SK-N-SH (cell line): ENCODE data around the gene CLCA4. TPM values are rescaled to one million over a fixed set of nuclear protein-coding genes. Genes with fewer than 3 reads are reported as not detected.

Source experiments
- CTCF ChIA-PET: fragments of 300-600, 350-600 bp; formaldehyde crosslinking; extraction: SDS; loops from one replicate; lab custom pipeline; 2021; lab: Yijun Ruan, JAX
- POLR2A ChIA-PET: fragments of 350-600 bp; sonication (Branson Sonifier 250); formaldehyde crosslinking; extraction: SDS; loops from one replicate; lab custom pipeline; 2020; ENCODE audit warnings: antibody characterized with exemption, inconsistent platforms; lab: Yijun Ruan, JAX
- DNase-seq: peaks from one replicate; pipeline ENCODE4 v3.0.0; 2012
- H2AFZ ChIP-seq: fragments of 200-600 bp; sonication (generic); 2 replicates; pipeline ENCODE4 v1.8.1; 2016; ENCODE audit warnings: antibody characterized with exemption, mild to moderate bottlenecking, low read depth
- H3F3A ChIP-seq: fragments of 200-600 bp; sonication (generic); replicated peaks from 2 replicates; pipeline ENCODE3; 2016; ENCODE audit warnings: antibody characterized with exemption, mild to moderate bottlenecking; ENCODE audit not compliant: insufficient read depth
- H3K27ac ChIP-seq, 2 experiments: fragments of 200-500 bp in 1 of 2; fragments of 200-600 bp in 1 of 2; sonication (Bioruptor generic) in 1 of 2; sonication (generic), shearing (Covaris generic) in 1 of 2; 2 replicates each; pipeline versions ENCODE4 v1.5.1 to v1.6.1; 2014 to 2016; ENCODE audit warnings: low read depth in 2 of 2, inconsistent platforms in 1 of 2, low read length in 1 of 2, mild to moderate bottlenecking in 1 of 2, mixed read lengths in 1 of 2
- H3K27me3 ChIP-seq: fragments of 200-600 bp; sonication (generic), shearing (Covaris generic); 2 replicates; pipeline ENCODE4 v1.6.1; 2016; ENCODE audit warnings: mixed run types; ENCODE audit not compliant: insufficient read depth
- H3K36me3 ChIP-seq, 2 experiments: fragments of 200-500 bp in 1 of 2; fragments of 200-600 bp in 1 of 2; sonication (Bioruptor generic) in 1 of 2; sonication (generic) in 1 of 2; replicated peaks in 1 of 2; 2 replicates each; pipeline versions ENCODE3 to v1.5.1; 2014 to 2016; ENCODE audit warnings: low read length in 1 of 2, mild to moderate bottlenecking in 1 of 2; ENCODE audit not compliant: insufficient read depth in 2 of 2, control insufficient read depth in 1 of 2
- H3K4me1 ChIP-seq, 2 experiments: fragments of 200-500 bp in 1 of 2; fragments of 200-600 bp in 1 of 2; sonication (Bioruptor generic) in 1 of 2; sonication (generic), shearing (Covaris generic) in 1 of 2; 2 replicates each; pipeline versions ENCODE4 v1.5.1 to v1.6.1; 2014 to 2016; ENCODE audit warnings: low read depth in 1 of 2, low read length in 1 of 2, mixed run types in 1 of 2; ENCODE audit not compliant: insufficient read depth in 2 of 2, control insufficient read depth in 1 of 2
- H3K4me2 ChIP-seq: fragments of 200-600 bp; sonication (generic), shearing (Covaris generic); 2 replicates; pipeline ENCODE4 v1.6.1; 2017; ENCODE audit warnings: mixed run types
- H3K4me3 ChIP-seq, 2 experiments: fragments of 200-500 bp in 1 of 2; fragments of 200-600 bp in 1 of 2; sonication (Bioruptor generic) in 1 of 2; sonication (generic), shearing (Covaris generic) in 1 of 2; 2 replicates each; pipeline versions ENCODE4 v1.5.1 to v1.8.1; 2014 to 2016; ENCODE audit warnings: low read depth in 2 of 2, inconsistent platforms in 1 of 2, low read length in 1 of 2, mild to moderate bottlenecking in 1 of 2, mixed read lengths in 1 of 2, moderate library complexity in 1 of 2
- H3K79me2 ChIP-seq: fragments of 200-600 bp; sonication (generic); 2 replicates; pipeline ENCODE4 v1.8.1; 2017; ENCODE audit warnings: mild to moderate bottlenecking; ENCODE audit not compliant: insufficient read depth
- H3K9ac ChIP-seq: fragments of 200-600 bp; sonication (generic); 2 replicates; pipeline ENCODE4 v1.6.1; 2017; ENCODE audit warnings: mixed run types
- H3K9me2 ChIP-seq: fragments of 200-600 bp; sonication (generic); 2 replicates; pipeline ENCODE4 v1.6.1; 2017; ENCODE audit warnings: mixed run types
- H3K9me3 ChIP-seq: fragments of 200-600 bp; sonication (generic); 2 replicates; pipeline ENCODE4 v1.6.1; 2017; ENCODE audit warnings: mixed run types, mild to moderate bottlenecking, moderate library complexity
- H4K20me1 ChIP-seq: fragments of 200-600 bp; sonication (generic); 2 replicates; pipeline ENCODE4 v1.6.1; 2017; ENCODE audit warnings: mild to moderate bottlenecking, mixed run types; ENCODE audit not compliant: insufficient read depth
- ELF1 ChIP-seq: IDR thresholded peaks from 2 replicates; pipeline ENCODE4 v1.4.0; 2012
- EZH2phosphoT487 ChIP-seq: fragments of 200-600 bp; sonication (generic); IDR thresholded peaks from 2 replicates; pipeline ENCODE4 v1.6.1; 2017; ENCODE audit warnings: low read depth, mixed run types, mild to moderate bottlenecking, antibody characterized with exemption, moderate library complexity, borderline replicate concordance
- FOXJ3 ChIP-seq: sonication (generic); formaldehyde crosslinking; IDR thresholded peaks from 2 replicates; pipeline ENCODE4 v1.5.1; 2020; ENCODE audit warnings: mild to moderate bottlenecking, missing genetic modification reagents
- FOXM1 ChIP-seq: IDR thresholded peaks from 2 replicates; pipeline ENCODE4 v1.4.0; 2012; ENCODE audit warnings: low read depth, mild to moderate bottlenecking
- GABPA ChIP-seq: IDR thresholded peaks from 2 replicates; pipeline ENCODE4 v1.4.0; 2012; ENCODE audit warnings: low read depth, mild to moderate bottlenecking
- JUND ChIP-seq: IDR thresholded peaks from 2 replicates; pipeline ENCODE4 v1.4.0; 2012
- MXI1 ChIP-seq: IDR thresholded peaks from 2 replicates; pipeline ENCODE4 v1.6.1; 2012; ENCODE audit warnings: mild to moderate bottlenecking, low read depth, low read length, improper control_type of control experiment
- POLR2AphosphoS5 ChIP-seq: IDR thresholded peaks from 2 replicates; pipeline ENCODE4 v1.6.1; 2012; ENCODE audit warnings: low read depth, low read length
- REST ChIP-seq: IDR thresholded peaks from 2 replicates; pipeline ENCODE4 v1.6.1; 2012; ENCODE audit warnings: mild to moderate bottlenecking, low read depth, low read length, moderate library complexity
- RFX5 ChIP-seq: IDR thresholded peaks from 2 replicates; pipeline ENCODE4 v1.6.1; 2012; ENCODE audit warnings: mild to moderate bottlenecking, improper control_type of control experiment, low read length
- RXRA ChIP-seq: IDR thresholded peaks from 2 replicates; pipeline ENCODE4 v1.4.0; 2012; ENCODE audit warnings: low read depth, mild to moderate bottlenecking, borderline replicate concordance
- SIN3A ChIP-seq: IDR thresholded peaks from 2 replicates; pipeline ENCODE4 v1.6.1; 2012; ENCODE audit warnings: low read depth, mild to moderate bottlenecking, low read length, moderate library complexity, borderline replicate concordance
- SMC3 ChIP-seq: IDR thresholded peaks from 2 replicates; pipeline ENCODE4 v1.6.1; 2012; ENCODE audit warnings: low read depth, low read length, improper control_type of control experiment
- TEAD4 ChIP-seq: IDR thresholded peaks from 2 replicates; pipeline ENCODE4 v1.4.0; 2012; ENCODE audit warnings: mild to moderate bottlenecking, borderline replicate concordance; ENCODE audit not compliant: insufficient read depth
- USF1 ChIP-seq: IDR thresholded peaks from 2 replicates; pipeline ENCODE4 v1.4.0; 2012; ENCODE audit warnings: low read depth, borderline replicate concordance
- USF2 ChIP-seq: fragments of 150-350 bp; IDR thresholded peaks from 2 replicates; pipeline ENCODE4 v1.6.1; 2017; ENCODE audit warnings: antibody characterized with exemption, low read length, low read depth, borderline replicate concordance
- YY1 ChIP-seq: IDR thresholded peaks from 2 replicates; pipeline ENCODE4 v1.4.0; 2012; ENCODE audit warnings: low read depth, mild to moderate bottlenecking
- ZBTB33 ChIP-seq: IDR thresholded peaks from 2 replicates; pipeline ENCODE4 v1.4.0; 2012; ENCODE audit warnings: low read depth, borderline replicate concordance
- WGBS: methylation state at CpG from one replicate; pipeline ENCODE4 v1.1.6; 2017; ENCODE audit warnings: low lambda C conversion rate; 5-methylcytosine and 5-hydroxymethylcytosine counted together
- polyA plus RNA-seq, 3 experiments: library from polyadenylated mRNA; depleted of rRNA; stranded (reverse); fragments of >200 nt; gene quantifications; 2 replicates each; pipeline ENCODE4 v1.2.3, GENCODE V29; 2012
- TF ChIP-seq, protein P1 (sequence below): fragments of 200-600 bp; sonication (generic); IDR thresholded peaks from 2 replicates; pipeline ENCODE4 v1.6.1; 2017; ENCODE audit warnings: antibody characterized with exemption, mild to moderate bottlenecking, moderate library complexity
- TF ChIP-seq, protein P2 (sequence below): IDR thresholded peaks from 2 replicates; pipeline ENCODE4 v1.4.0; 2012; ENCODE audit warnings: low read depth

The CLCA4 gene
- polyA plus RNA-seq, 1 of the 3 experiments (the other 2 are of a cell fraction): not detected

DNA sequence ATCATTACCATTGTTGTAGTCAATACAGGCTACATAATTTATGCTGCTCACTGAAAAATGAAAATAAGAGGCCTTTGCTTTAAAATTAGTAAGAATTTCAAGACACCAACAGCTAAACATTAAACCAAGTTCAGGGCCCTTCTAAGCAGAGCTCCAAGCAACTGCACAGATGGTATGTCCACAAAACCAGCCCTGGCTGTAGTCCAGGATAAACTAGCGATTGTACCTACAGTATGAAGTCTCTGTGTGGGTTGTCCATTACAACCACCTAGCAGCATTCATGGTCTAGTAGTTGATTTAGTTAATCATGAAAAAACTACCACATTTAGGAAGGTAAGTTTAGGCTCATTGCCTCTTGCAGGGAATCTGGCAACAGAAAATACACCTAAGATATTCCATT lies 35.3 kb downstream of the CLCA4 start:
- Histone ChIP-seq H3K4me3 (no peak overlapping the region), H3K27ac (no peak overlapping the region), H3F3A (no peaks in the 10 kb centered on the region), H3K36me3 (no peaks in the 10 kb centered on the region), H3K9me3 (no peaks in the 10 kb centered on the region; the same call in 1 of the 2 replicates), H3K4me1 (no peaks in the 10 kb centered on the region), H3K79me2 (no peaks in the 10 kb centered on the region), H4K20me1 (no peaks in the 10 kb centered on the region), H3K27me3 (no peaks in the 10 kb centered on the region), H3K4me2 (no peak overlapping the region), H2AFZ (no peak overlapping the region), H3K9ac (no peak overlapping the region), H3K9me2 (no peaks in the 10 kb centered on the region)
- TF ChIP-seq ELF1 (no peak), RFX5 (no peak), GABPA (no peak), USF1 (no peak), SIN3A (no peak), FOXJ3 (CRISPR knock-in tag) (no peak), RXRA (no peak), USF2 (no peak), TEAD4 (no peak)
- TF ChIP-seq, protein P1, sequence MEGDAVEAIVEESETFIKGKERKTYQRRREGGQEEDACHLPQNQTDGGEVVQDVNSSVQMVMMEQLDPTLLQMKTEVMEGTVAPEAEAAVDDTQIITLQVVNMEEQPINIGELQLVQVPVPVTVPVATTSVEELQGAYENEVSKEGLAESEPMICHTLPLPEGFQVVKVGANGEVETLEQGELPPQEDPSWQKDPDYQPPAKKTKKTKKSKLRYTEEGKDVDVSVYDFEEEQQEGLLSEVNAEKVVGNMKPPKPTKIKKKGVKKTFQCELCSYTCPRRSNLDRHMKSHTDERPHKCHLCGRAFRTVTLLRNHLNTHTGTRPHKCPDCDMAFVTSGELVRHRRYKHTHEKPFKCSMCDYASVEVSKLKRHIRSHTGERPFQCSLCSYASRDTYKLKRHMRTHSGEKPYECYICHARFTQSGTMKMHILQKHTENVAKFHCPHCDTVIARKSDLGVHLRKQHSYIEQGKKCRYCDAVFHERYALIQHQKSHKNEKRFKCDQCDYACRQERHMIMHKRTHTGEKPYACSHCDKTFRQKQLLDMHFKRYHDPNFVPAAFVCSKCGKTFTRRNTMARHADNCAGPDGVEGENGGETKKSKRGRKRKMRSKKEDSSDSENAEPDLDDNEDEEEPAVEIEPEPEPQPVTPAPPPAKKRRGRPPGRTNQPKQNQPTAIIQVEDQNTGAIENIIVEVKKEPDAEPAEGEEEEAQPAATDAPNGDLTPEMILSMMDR: no peak
- CTCF ChIA-PET: no interaction called here
- no peak for DNase-seq
- POLR2A ChIA-PET: no interaction called here
- 20% methylated on average over 1 of the region's 1 CpG for WGBS

- H3K9ac ChIP-seq: no peak overlapping the region
- no peaks in the 10 kb centered on the region for H3K79me2 ChIP-seq
- H3K9me3 ChIP-seq: no peaks in the 10 kb centered on the region; the same call in 1 of the 2 replicates
- no peaks in the 10 kb centered on the region for H3K9me2 ChIP-seq
- ChIA-PET CTCF (no interaction called here), POLR2A (no interaction called here)
- H3K27me3 ChIP-seq: no peaks in the 10 kb centered on the region
- no peak for DNase-seq
- no peaks in the 10 kb centered on the region for H3K36me3 ChIP-seq
- H2AFZ ChIP-seq: no peak overlapping the region
- H3K4me3 ChIP-seq: no peak overlapping the region
- no peaks in the 10 kb centered on the region for H3F3A ChIP-seq
- 0% methylated on average over 1 of the region's 1 CpG for WGBS
- H3K27ac ChIP-seq: no peak overlapping the region
- no peaks in the 10 kb centered on the region for H3K4me1 ChIP-seq
- H4K20me1 ChIP-seq: no peaks in the 10 kb centered on the region
- no peak overlapping the region for H3K4me2 ChIP-seq
- TF ChIP-seq FOXM1 (no peak), FOXJ3 (CRISPR knock-in tag) (no peak), ZBTB33 (no peak), EZH2phosphoT487 (no peak), SMC3 (no peak), YY1 (no peak), JUND (no peak), MXI1 (no peak), GABPA (no peak), REST (no peak), POLR2AphosphoS5 (no peak)
- TF ChIP-seq, protein P2, sequence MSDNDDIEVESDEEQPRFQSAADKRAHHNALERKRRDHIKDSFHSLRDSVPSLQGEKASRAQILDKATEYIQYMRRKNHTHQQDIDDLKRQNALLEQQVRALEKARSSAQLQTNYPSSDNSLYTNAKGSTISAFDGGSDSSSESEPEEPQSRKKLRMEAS: no peak
Measured at GRCh38 chr1:86583032-86583431, 36.2 kb downstream of the CLCA4 start.
